ENCODE measurements around the gene TJP1.
"Not testable (repeated sequence)": the region's sequence is repeated elsewhere in the genome, so short reads cannot be mapped to it uniquely, and the experiment has no call there.

The TJP1 gene

GRCh38 chr15:29672923-29673809 lies 149.1 kb downstream of the TJP1 start:
- intact Hi-C loops (cut with DNase I): no loop called here
- DNase-seq: peak in 1 of 10 donors; percentile 12

DNA sequence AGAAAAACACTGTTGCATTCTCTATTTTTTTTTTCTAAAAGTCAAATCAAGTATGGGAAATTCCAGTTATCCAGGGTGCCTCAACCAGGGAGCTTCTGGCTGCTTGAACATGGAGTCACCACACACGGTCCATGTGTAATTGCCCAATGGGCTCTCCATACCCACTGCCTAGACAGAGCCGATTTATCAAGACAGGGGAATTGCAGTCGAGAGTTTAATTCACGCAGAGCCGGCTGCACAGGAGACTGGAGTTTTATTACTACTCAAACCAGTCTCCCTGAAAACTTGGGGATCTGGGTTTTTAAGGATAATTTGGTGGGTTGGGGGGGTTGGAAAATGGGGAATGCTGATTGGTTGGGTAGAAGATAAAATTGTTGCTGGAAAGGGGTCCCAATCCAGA lies 149.8 kb downstream of the TJP1 start:
- intact Hi-C loops (cut with DNase I): no loop called here
- DNase-seq: no peak

DNA sequence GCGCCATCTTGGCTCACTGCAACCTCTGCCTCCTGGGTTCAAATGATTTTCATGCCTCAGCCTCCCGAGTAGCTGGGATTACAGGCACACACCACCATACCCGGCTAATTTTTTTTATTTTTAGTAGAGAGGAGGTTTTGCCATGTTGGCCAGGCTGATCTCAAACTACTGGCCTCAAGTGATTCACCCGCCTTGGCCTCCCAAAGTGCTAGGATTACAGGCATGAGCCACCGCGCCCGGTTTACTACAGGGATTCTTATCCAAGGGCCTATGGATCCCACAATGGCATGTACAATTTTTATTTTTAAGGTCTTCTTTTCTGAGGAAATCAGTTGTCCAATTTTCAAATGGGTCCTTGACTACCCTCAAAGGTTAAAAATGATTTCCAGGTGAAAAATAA lies 150.2 kb downstream of the TJP1 start:
- intact Hi-C loops (cut with DNase I): not testable (repeated sequence)
- DNase-seq: peak in 1 of 10 donors; percentile 14

- intact Hi-C loops (cut with DNase I): no loop called here
- peak in 1 of 10 donors; percentile 61 for DNase-seq
Measured at GRCh38 chr15:29670998-29671981, 151.0 kb downstream of the TJP1 start.

GRCh38 chr15:29670266-29670665 lies 152.0 kb downstream of the TJP1 start:
- intact Hi-C loops (cut with DNase I): no loop called here

GRCh38 chr15:29669823-29670222 lies 152.4 kb downstream of the TJP1 start:
- intact Hi-C loops (cut with DNase I): loop anchor here (5.0 kb wide), 1 partner anchor 407 kb away; no protein-coding TSS in a partner anchor
- peak in 1 of 10 donors; percentile 41 for DNase-seq

More at GRCh38 chr15:29670266-29670665, 152.0 kb downstream of the TJP1 start:
- peak in 1 of 10 donors; percentile 15 for DNase-seq

GRCh38 chr15:29668120-29668602 lies 154.1 kb downstream of the TJP1 start:
- intact Hi-C loops (cut with DNase I): loop anchor here (5.0 kb wide), 1 partner anchor 409 kb away; no protein-coding TSS in a partner anchor
- DNase-seq: peak in 8 of 10 donors; percentile 59 to 96 (median 72)

DNA sequence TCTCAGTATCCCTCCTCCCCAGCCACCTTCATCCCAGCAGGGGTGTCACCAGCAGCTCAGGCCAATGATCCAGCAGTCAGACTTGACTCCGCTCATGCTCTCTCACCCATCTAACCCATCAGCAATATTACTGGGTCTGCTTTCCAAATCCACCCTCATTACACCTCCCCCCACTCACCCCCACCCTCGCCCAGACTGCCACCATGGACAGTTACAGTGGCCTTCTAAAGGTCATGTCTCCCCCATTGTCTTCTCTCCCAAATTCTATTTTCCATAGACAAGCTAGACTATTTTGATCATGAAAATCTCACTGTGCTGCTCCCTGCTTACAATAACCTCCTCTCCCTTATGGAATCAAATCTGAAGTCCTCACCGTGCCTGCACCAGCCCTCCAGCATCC lies 156.0 kb downstream of the TJP1 start:
- no peak for DNase-seq
- intact Hi-C loops (cut with DNase I): loop anchor here (5.0 kb wide), 1 partner anchor 411 kb away; no protein-coding TSS in a partner anchor

DNA sequence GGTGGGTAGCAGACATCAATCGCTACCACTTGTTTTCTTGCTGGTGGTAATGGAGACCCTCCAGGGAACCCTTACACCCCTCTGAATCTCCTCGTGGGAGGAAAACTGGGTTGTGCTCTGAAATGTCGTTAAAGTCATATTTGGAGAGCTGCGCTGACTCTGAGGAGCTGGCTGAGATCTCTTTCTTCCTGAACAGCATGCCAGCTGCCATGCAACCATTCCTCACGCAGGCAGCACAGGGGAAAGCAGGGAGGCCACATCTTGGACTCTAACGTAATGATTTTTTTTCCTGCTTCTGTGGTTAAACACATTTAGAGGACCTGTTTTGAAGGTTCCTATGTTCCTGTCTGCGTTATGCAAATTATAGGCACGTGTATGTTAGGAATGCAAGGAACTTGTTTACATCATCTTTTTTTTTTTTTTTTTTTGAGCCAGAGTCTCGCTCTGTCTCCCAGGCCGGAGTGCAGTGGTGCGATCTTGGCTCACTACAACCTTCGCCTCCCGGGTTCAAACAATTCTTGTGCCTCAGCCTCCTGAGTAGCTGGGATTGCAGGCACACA lies 156.7 kb downstream of the TJP1 start:
- intact Hi-C loops (cut with DNase I): loop anchor here (5.0 kb wide), 1 partner anchor 412 kb away; no protein-coding TSS in a partner anchor
- DNase-seq: peak in 1 of 10 donors; percentile 60

DNA sequence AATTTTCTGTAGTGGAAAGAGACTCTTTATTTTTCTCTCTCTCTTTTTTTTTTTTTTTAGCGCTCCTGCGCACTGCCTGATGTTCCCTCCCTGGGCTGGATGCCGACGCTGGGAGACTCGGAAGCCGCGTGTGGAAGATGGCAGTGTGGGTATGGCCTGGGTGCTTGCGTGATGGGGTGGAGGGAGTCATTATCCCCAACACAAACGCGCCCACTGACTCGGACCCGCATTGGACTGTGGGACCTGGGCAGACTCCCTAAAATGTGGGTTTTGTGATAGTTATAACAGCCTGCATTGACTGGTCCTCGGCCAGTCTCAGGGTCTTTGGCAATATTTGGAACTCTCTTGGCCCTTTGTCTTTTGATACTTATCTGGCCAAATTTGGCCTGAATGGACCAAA lies 157.9 kb downstream of the TJP1 start:
- intact Hi-C loops (cut with DNase I): no loop called here

GRCh38 chr15:29657476-29657817 lies 164.8 kb downstream of the TJP1 start:
- intact Hi-C loops (cut with DNase I): not testable (repeated sequence)

More for the DNA sequence above, 157.9 kb downstream of the TJP1 start:
- DNase-seq: no peak

GRCh38 chr15:29656636-29657475 lies 165.4 kb downstream of the TJP1 start:
- intact Hi-C loops (cut with DNase I): no loop called here
- no peak for DNase-seq

More at GRCh38 chr15:29657476-29657817, 164.8 kb downstream of the TJP1 start:
- not testable (repeated sequence) for DNase-seq

GRCh38 chr15:29652595-29652994 lies 169.7 kb downstream of the TJP1 start:
- DNase-seq: peak in 1 of 10 donors; percentile 70
- intact Hi-C loops (cut with DNase I): no loop called here

GRCh38 chr15:29651476-29652233 lies 170.6 kb downstream of the TJP1 start:
- intact Hi-C loops (cut with DNase I): no loop called here
- DNase-seq: peak in 1 of 10 donors; percentile 48

Data from posterior cingulate gyrus (tissue), 11 donors.